ENCODE results near the gene LRIG1.

DNA sequence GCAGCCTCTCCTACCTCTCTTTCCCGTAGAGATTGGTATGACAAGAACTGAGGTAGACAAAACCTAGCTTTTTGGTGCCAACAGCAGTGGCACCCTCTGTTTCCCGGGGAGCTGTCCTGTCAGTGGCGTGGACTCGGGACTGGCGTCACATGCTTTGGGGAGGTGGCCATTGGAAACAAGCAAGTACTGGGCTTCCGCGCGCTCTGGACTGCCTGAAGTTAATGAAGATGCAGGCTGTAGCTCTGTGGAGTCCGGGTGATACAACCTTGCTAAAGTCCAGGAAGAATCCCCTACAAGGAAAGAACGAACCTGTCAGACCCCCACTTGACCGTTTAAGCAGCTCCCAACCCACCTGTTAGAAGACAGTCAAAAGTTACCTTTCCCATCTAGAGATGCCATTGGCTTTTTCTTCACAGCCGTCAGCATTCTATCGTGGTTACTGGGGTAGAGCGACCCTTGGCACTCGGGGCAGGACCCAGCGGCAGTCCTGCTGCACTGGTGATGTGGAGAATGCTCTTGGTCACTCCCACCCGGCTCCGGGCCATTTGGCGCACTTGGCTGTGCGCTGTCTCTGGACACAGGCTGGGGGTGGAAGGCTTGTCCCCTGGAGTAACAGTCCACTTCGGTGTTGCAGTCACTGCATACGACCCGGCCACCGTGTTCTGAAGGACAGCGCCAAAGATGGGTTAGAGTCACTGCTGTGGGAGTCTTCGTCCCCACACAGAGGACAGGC lies 120.5 kb downstream of the LRIG1 start:
- TF ChIP-seq POLR2AphosphoS5 (IDR thresholded peaks at IDR 0.05; ENCODE audit: insufficient read depth in 1 of 2, low read depth in 1 of 2) (no peak), POLR2A (IDR thresholded peaks at IDR 0.05) (no peak)
- TF ChIP-seq, protein P1, sequence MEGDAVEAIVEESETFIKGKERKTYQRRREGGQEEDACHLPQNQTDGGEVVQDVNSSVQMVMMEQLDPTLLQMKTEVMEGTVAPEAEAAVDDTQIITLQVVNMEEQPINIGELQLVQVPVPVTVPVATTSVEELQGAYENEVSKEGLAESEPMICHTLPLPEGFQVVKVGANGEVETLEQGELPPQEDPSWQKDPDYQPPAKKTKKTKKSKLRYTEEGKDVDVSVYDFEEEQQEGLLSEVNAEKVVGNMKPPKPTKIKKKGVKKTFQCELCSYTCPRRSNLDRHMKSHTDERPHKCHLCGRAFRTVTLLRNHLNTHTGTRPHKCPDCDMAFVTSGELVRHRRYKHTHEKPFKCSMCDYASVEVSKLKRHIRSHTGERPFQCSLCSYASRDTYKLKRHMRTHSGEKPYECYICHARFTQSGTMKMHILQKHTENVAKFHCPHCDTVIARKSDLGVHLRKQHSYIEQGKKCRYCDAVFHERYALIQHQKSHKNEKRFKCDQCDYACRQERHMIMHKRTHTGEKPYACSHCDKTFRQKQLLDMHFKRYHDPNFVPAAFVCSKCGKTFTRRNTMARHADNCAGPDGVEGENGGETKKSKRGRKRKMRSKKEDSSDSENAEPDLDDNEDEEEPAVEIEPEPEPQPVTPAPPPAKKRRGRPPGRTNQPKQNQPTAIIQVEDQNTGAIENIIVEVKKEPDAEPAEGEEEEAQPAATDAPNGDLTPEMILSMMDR (IDR thresholded peaks at IDR 0.05) = no peak
